ENCODE data around the gene CLN5. TPM values are rescaled to one million over a fixed set of nuclear protein-coding genes. Genes with fewer than 3 reads are reported as not detected.

Gene CLN5
- total and polyA plus RNA-seq, 2 of the 13 experiments (the other 11 are each of a cell fraction or from before 2014, with no cell fraction given), result 10.1 to 13.7 TPM

GRCh38 chr13:76982061-76982460, 9.8 kb upstream of the CLN5 start (continued):
- peak; percentile 53; the same call in 1 of the 2 replicates for TF ChIP-seq AHDC1 (CRISPR knock-in tag; IDR thresholded peaks at IDR 0.05; ENCODE audit: borderline replicate concordance)
- TF ChIP-seq ZBTB21 (CRISPR knock-in tag; IDR thresholded peaks at IDR 0.05), result 0 out of 2 replicates have a peak, but pooled peaks have one; percentile 25
- peak; percentile 66 for TF ChIP-seq PAXIP1 (CRISPR knock-in tag; conservative IDR thresholded peaks at IDR 0.05)
- no peak for TF ChIP-seq U2AF1 (optimal IDR thresholded peaks at IDR 0.05; ENCODE audit: low read depth, low read length)
- peak; percentile 45; the same call in 1 of the 2 replicates for TF ChIP-seq RARA (CRISPR knock-in tag; IDR thresholded peaks at IDR 0.05)
- TF ChIP-seq MIER3 (CRISPR knock-in tag; IDR thresholded peaks at IDR 0.05; ENCODE audit: borderline replicate concordance), result 0 out of 2 replicates have a peak, but pooled peaks have one; percentile 22
- TF ChIP-seq FOXA3 (CRISPR knock-in tag; IDR thresholded peaks at IDR 0.05), result peak; percentile 48; the same call in 1 of the 2 replicates
- no peak for TF ChIP-seq ZBTB26 (CRISPR knock-in tag; IDR thresholded peaks at IDR 0.05; ENCODE audit: borderline replicate concordance)
- TF ChIP-seq SAP130 (CRISPR knock-in tag; IDR thresholded peaks at IDR 0.05; ENCODE audit: low read depth), result peak; percentile 78
- TF ChIP-seq FOXO1 (CRISPR knock-in tag; IDR thresholded peaks at IDR 0.05), result peak; percentile 56; the same call in 1 of the 2 replicates
- TF ChIP-seq MAX (IDR thresholded peaks at IDR 0.05), result peak; percentile 49; the same call in 1 of the 2 replicates
- no peak for TF ChIP-seq PRPF4 (IDR thresholded peaks at IDR 0.05; ENCODE audit: low read depth, low read length, poor library complexity, severe bottlenecking)
- peak; percentile 27; the same call in 1 of the 2 replicates for TF ChIP-seq TFAP4 (IDR thresholded peaks at IDR 0.05; ENCODE audit: borderline replicate concordance, low read depth)
- peak; percentile 51; the same call in 1 of the 2 replicates for TF ChIP-seq MED1 (CRISPR knock-in tag; IDR thresholded peaks at IDR 0.05)
- TF ChIP-seq ETV5 (CRISPR knock-in tag; IDR thresholded peaks at IDR 0.05; ENCODE audit: borderline replicate concordance), result peak; percentile 26; the same call in 1 of the 2 replicates
- TF ChIP-seq FOXP1 (IDR thresholded peaks at IDR 0.05), result no peak
- TF ChIP-seq FOXP1 (CRISPR knock-in tag; IDR thresholded peaks at IDR 0.05), result peak; percentile 49; the same call in 1 of the 2 replicates

Measured in HepG2 (cell line).